HepG2 (cell line): Measurements from ENCODE around the gene EPSTI1. TPM values are rescaled to one million over a fixed set of nuclear protein-coding genes. Genes with fewer than 3 reads are reported as not detected.

ENCODE experiments used
- ATAC-seq: fragments of 200-7000 bp; cut with Tn5 transposase; 3 replicates; pipeline ENCODE4 v1.9.1; 2020; ENCODE audit warnings: mild to moderate bottlenecking, moderate library complexity
- BruUV-seq: library from RNA; stranded (reverse); fragments of 400-500 nt; replicated peaks from 2 replicates; lab custom pipeline; 2021; lab: Mats Ljungman, UMichigan
- CTCF ChIA-PET: fragments of 300-600 bp; formaldehyde crosslinking; extraction: SDS; loops from one replicate; lab custom pipeline; 2021; ENCODE audit warnings: low total read pairs, inconsistent platforms, low intra/inter-chr PET ratio; lab: Yijun Ruan, JAX
- POLR2A ChIA-PET: fragments of 350-600 bp; sonication (Branson Sonifier 250); formaldehyde crosslinking; loops from one replicate; lab custom pipeline; 2020; ENCODE audit warnings: antibody characterized with exemption, inconsistent platforms; lab: Yijun Ruan, JAX
- DNase-seq: peaks from one replicate; pipeline ENCODE4 v3.0.0-alpha.2; 2015; ENCODE audit warnings: low spot score
- FAIRE-seq: peaks from 3 replicates; lab custom pipeline; 2011; peaks lifted over from hg19 to GRCh38; lab: Jason Lieb, UNC
- H2AFZ ChIP-seq: one replicate; pipeline ENCODE4 v1.6.1; 2011; ENCODE audit warnings: low read length, inconsistent platforms
- H3K27ac ChIP-seq: fragments of 300-600 bp; 3 replicates; pipeline ENCODE4 v1.8.0; 2011; ENCODE audit warnings: mixed run types, mild to moderate bottlenecking, mixed read lengths, low read length, inconsistent platforms; ENCODE audit not compliant: insufficient read depth; ENCODE audit errors: extremely low read length
- H3K27me3 ChIP-seq, 2 experiments: fragments of 200-600 bp in 1 of 2; 2 replicates in 1 of 2; 3 replicates in 1 of 2; pipeline versions ENCODE4 v1.6.0 to v1.8.0; 2011; ENCODE audit warnings: low read length in 2 of 2, mild to moderate bottlenecking in 2 of 2, moderate library complexity in 2 of 2, inconsistent platforms in 1 of 2; ENCODE audit not compliant: insufficient read depth in 2 of 2, control insufficient read depth in 1 of 2
- H3K36me3 ChIP-seq, 2 experiments: fragments of 200-600 bp in 1 of 2; replicated peaks in 1 of 2; 2 replicates in 1 of 2; 3 replicates in 1 of 2; pipeline versions ENCODE4 v1.5.1 to v1.8.0; 2011; ENCODE audit warnings: low read length in 2 of 2, inconsistent platforms in 1 of 2; ENCODE audit not compliant: insufficient read depth in 2 of 2, control insufficient read depth in 1 of 2
- H3K4me1 ChIP-seq: 2 replicates; pipeline ENCODE4 v1.5.1; 2012; ENCODE audit warnings: low read length, inconsistent platforms; ENCODE audit not compliant: insufficient read depth
- H3K4me2 ChIP-seq: 2 replicates; pipeline ENCODE4 v1.6.0; 2011; ENCODE audit warnings: low read depth, low read length, inconsistent platforms
- H3K4me3 ChIP-seq, 3 experiments: fragments of 200-600 bp in 1 of 3; sonication (generic), shearing (Covaris generic) in 1 of 3; replicated peaks in 1 of 3; 2 replicates each; pipeline ENCODE4 v1.5.1; 2011 to 2016; ENCODE audit warnings: low read length in 3 of 3, inconsistent platforms in 2 of 3, low read depth in 2 of 3, mild to moderate bottlenecking in 2 of 3, control low read depth in 1 of 3, mixed read lengths in 1 of 3; ENCODE audit not compliant: insufficient read depth in 1 of 3
- H3K79me2 ChIP-seq: one replicate; pipeline ENCODE4 v1.6.1; 2011; ENCODE audit warnings: low read length, inconsistent platforms; ENCODE audit not compliant: insufficient read depth
- H3K9ac ChIP-seq: 2 replicates; pipeline ENCODE4 v1.6.0; 2011; ENCODE audit warnings: mild to moderate bottlenecking, low read depth, low read length, inconsistent platforms; ENCODE audit not compliant: insufficient read depth
- H3K9me3 ChIP-seq: 2 replicates; pipeline ENCODE4 v1.5.1; 2012; ENCODE audit warnings: mild to moderate bottlenecking, low read length
- H4K20me1 ChIP-seq: 2 replicates; pipeline ENCODE4 v1.6.0; 2011; ENCODE audit warnings: inconsistent platforms, mild to moderate bottlenecking, low read length, moderate library complexity; ENCODE audit not compliant: insufficient read depth
- MEIS1 ChIP-seq: sonication (generic); formaldehyde crosslinking; IDR thresholded peaks from 2 replicates; pipeline ENCODE4 v1.9.0; 2021; ENCODE audit warnings: mild to moderate bottlenecking, missing genetic modification reagents, moderate library complexity, borderline replicate concordance
- NR3C1 ChIP-seq: sonication (generic); formaldehyde crosslinking; IDR thresholded peaks from 2 replicates; pipeline ENCODE4 v1.4.0; 2020; ENCODE audit warnings: missing genetic modification reagents
- SP4 ChIP-seq: sonication (generic); formaldehyde crosslinking; IDR thresholded peaks from 2 replicates; pipeline ENCODE4 v1.8.1; 2023; ENCODE audit warnings: mild to moderate bottlenecking, missing genetic modification reagents
- ZNF234 ChIP-seq: sonication (generic); formaldehyde crosslinking; conservative IDR thresholded peaks from 2 replicates; pipeline ENCODE4 v1.5.1; 2020; ENCODE audit warnings: mild to moderate bottlenecking, missing genetic modification reagents
- ZNF318 ChIP-seq: sonication (generic); formaldehyde crosslinking; IDR thresholded peaks from 2 replicates; pipeline ENCODE4 v1.4.0; 2020; ENCODE audit warnings: mild to moderate bottlenecking, missing genetic modification reagents
- ZNF713 ChIP-seq: sonication (generic); formaldehyde crosslinking; IDR thresholded peaks from 2 replicates; pipeline ENCODE4 v1.4.0; 2020; ENCODE audit warnings: mild to moderate bottlenecking, missing genetic modification reagents
- WGBS: methylation state at CpG from one replicate; pipeline ENCODE4 v1.1.6; 2017; ENCODE audit warnings: low lambda C conversion rate; 5-methylcytosine and 5-hydroxymethylcytosine counted together
- in situ Hi-C: cut with HindIII; loops from 2 replicates; pipeline ENCODE4 v1.10.0; 2017; ENCODE audit warnings: low pct_unique_long_range_greater_than_20kb; ENCODE audit not compliant: extremely low pct_ligation_motif_present
- intact Hi-C: fragments of 100-400 bp; cut with micrococcal nuclease; formaldehyde crosslinking; loops from one replicate; pipeline ENCODE4 v1.10.0; 2022; ENCODE audit not compliant: unreplicated experiment
- polyA plus RNA-seq, 8 experiments: library from polyadenylated mRNA; depleted of rRNA in 3 of 8; stranded (reverse) in 7 of 8; unstranded in 1 of 8; fragments of >200 nt; fragmentation: Illumina TruSeq in 4 of 8; extraction: Trizol in 4 of 8; gene quantifications; 2 replicates each; pipeline versions ENCODE4 v1.2.1 to v1.2.3, GENCODE V29; 2011 to 2016; ENCODE audit warnings: low read depth in 4 of 8, missing spikeins in 1 of 8, mixed read lengths in 1 of 8; ENCODE audit not compliant: insufficient read depth in 1 of 8
- total RNA-seq, 5 experiments: library from RNA; depleted of rRNA; stranded (reverse); fragments of >200 nt; fragmentation: Illumina TruSeq; extraction: Trizol; gene quantifications; 2 replicates each; pipeline ENCODE4 v1.2.3, GENCODE V29; 2016; ENCODE audit warnings: low read depth in 1 of 5
- TF ChIP-seq, protein P1 (sequence below): sonication (generic); formaldehyde crosslinking; IDR thresholded peaks from 2 replicates; pipeline ENCODE4 v1.5.0; 2020; ENCODE audit warnings: missing genetic modification reagents

Gene EPSTI1
- total and polyA plus RNA-seq, 2 of the 13 experiments (the other 11 are each of a cell fraction or from before 2014, with no cell fraction given), result 0.03 TPM; not detected in 1

DNA sequence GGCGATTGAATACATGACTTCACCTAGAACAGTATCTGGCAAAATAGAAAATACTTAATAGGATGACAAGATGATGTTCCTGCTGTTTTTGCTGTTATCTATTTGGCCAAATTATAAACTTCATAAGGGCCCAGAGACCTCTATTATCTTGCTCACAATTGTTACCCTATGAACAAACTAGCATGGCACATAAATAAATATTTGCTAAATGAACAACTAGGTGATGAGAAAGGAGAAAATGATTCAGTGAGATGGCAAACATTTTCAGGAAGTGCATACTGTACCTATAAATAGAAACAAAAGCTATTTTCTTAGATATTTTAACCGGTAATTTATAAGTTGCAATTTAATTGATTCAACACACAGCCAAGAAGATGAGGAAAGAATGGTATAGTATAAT, 132.3 kb downstream of the EPSTI1 start:
- BruUV-seq, result no TSS peak
- H3K27ac ChIP-seq, result no peak overlapping the region

More for the DNA sequence above, 132.3 kb downstream of the EPSTI1 start:
- Histone ChIP-seq H3K27me3 (no peaks in the 10 kb centered on the region; a peak in 1 of 5 replicates), H3K4me1 (no peaks in the 10 kb centered on the region), H3K4me2 (no peak overlapping the region), H4K20me1 (no peaks in the 10 kb centered on the region), H3K4me3 (no peak overlapping the region), H3K79me2 (no peaks in the 10 kb centered on the region), H3K36me3 (no peaks in the 10 kb centered on the region), H3K9ac (no peak overlapping the region), H3K9me3 (no peaks in the 10 kb centered on the region), H2AFZ (no peak overlapping the region)
- DNase-seq (no peak), FAIRE-seq (no peak), ATAC-seq (no peak)
- intact Hi-C loops (no loop called here), in situ Hi-C loops (no loop called here)
- TF ChIP-seq, protein P1, sequence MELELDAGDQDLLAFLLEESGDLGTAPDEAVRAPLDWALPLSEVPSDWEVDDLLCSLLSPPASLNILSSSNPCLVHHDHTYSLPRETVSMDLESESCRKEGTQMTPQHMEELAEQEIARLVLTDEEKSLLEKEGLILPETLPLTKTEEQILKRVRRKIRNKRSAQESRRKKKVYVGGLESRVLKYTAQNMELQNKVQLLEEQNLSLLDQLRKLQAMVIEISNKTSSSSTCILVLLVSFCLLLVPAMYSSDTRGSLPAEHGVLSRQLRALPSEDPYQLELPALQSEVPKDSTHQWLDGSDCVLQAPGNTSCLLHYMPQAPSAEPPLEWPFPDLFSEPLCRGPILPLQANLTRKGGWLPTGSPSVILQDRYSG (CRISPR knock-in tag), result no peak
- TF ChIP-seq ZNF318 (no peak), SP4 (no peak), NR3C1 (CRISPR knock-in tag) (no peak), MEIS1 (CRISPR knock-in tag) (no peak), ZNF234 (CRISPR knock-in tag) (no peak), ZNF713 (no peak)
- WGBS, result 0% methylated on average over 2 of the region's 2 CpGs
- ChIA-PET POLR2A (no interaction called here), CTCF (no interaction called here)
